ENCODE data around the gene TMPRSS11F. TPM values are rescaled to one million over a fixed set of nuclear protein-coding genes. Genes with fewer than 3 reads are reported as not detected.

Gene TMPRSS11F
- total RNA-seq, 1 experiment from 2014 or later, result not detected

- WGBS (ENCODE audit: extremely low coverage, insufficient read length, low lambda C conversion rate), result no CpG with 5 or more reads among the region's 2 CpGs
- Histone ChIP-seq H3K14ac (ENCODE audit: insufficient read depth, low read length) (no peak overlapping the region), H4K8ac (replicated peaks; ENCODE audit: insufficient read length, low read depth, low read length) (no peak overlapping the region), H4K91ac (ENCODE audit: insufficient read length, low read depth, low read length) (no peak overlapping the region), H3K9ac (ENCODE audit: extremely low read depth, insufficient read length, low read length) (no peak overlapping the region), H3K79me1 (ENCODE audit: insufficient read depth, low read depth, low read length, poor library complexity, severe bottlenecking) (no peaks in the 10 kb centered on the region), H3T11ph (ENCODE audit: low read length) (no peak overlapping the region), H2BK20ac (ENCODE audit: low read depth, low read length, poor library complexity, severe bottlenecking) (no peak overlapping the region), H2BK5ac (ENCODE audit: insufficient read length, low read length) (no peak overlapping the region), H2BK120ac (ENCODE audit: low read depth, low read length, poor library complexity, severe bottlenecking) (no peak overlapping the region), H3K79me2 (ENCODE audit: insufficient read depth, low read length) (no peaks in the 10 kb centered on the region), H3K23ac (ENCODE audit: insufficient read length, low read depth, low read length) (no peak overlapping the region), H4K5ac (ENCODE audit: insufficient read length, low read depth, low read length) (no peak overlapping the region), H3K9me3 (ENCODE audit: control insufficient read depth, low read depth, low read length) (no peaks in the 10 kb centered on the region), H2BK12ac (ENCODE audit: insufficient read length, low read depth, low read length) (no peak overlapping the region), H3K23me2 (ENCODE audit: insufficient read length, low read depth, low read length, poor library complexity, severe bottlenecking) (no peaks in the 10 kb centered on the region), H3K4ac (ENCODE audit: low read depth, low read length) (no peak overlapping the region), H3K4me1 (ENCODE audit: insufficient read depth, low read length) (peaks cover 4% of the 10 kb centered on the region; the same call in 1 of the 2 replicates), H2AFZ (ENCODE audit: low read length) (no peak overlapping the region), H3K27ac (ENCODE audit: insufficient read length, low read depth, low read length) (no peak overlapping the region), H3K27me3 (ENCODE audit: insufficient read depth, low read length) (no peaks in the 10 kb centered on the region), H3K18ac (ENCODE audit: insufficient read length, low read depth, low read length) (no peak overlapping the region), H2AK5ac (ENCODE audit: insufficient read length, low read length) (no peak overlapping the region), H3K56ac (ENCODE audit: insufficient read length, low read depth, low read length) (no peak overlapping the region), H3K4me2 (ENCODE audit: insufficient read depth, insufficient read length, low read length) (no peak overlapping the region), H2BK15ac (ENCODE audit: low read depth, low read length) (no peak overlapping the region), H4K20me1 (ENCODE audit: control insufficient read depth, insufficient read depth, insufficient read length) (no peaks in the 10 kb centered on the region)
- DNase-seq, result no peak
- H3K27me3 Mint-ChIP-seq (ENCODE audit: low read depth), result no peaks in the 10 kb centered on the region
- H3K4me1 Mint-ChIP-seq, result peaks cover 6 to 9% of the 10 kb centered on the region in 2 experiments
- H3K9me3 Mint-ChIP-seq, result peaks cover 0 to 19% of the 10 kb centered on the region in 2 experiments; a peak in 3 of 5 replicates
- no peak overlapping the region for H3K4me3 Mint-ChIP-seq
- TF ChIP-seq, protein P1, sequence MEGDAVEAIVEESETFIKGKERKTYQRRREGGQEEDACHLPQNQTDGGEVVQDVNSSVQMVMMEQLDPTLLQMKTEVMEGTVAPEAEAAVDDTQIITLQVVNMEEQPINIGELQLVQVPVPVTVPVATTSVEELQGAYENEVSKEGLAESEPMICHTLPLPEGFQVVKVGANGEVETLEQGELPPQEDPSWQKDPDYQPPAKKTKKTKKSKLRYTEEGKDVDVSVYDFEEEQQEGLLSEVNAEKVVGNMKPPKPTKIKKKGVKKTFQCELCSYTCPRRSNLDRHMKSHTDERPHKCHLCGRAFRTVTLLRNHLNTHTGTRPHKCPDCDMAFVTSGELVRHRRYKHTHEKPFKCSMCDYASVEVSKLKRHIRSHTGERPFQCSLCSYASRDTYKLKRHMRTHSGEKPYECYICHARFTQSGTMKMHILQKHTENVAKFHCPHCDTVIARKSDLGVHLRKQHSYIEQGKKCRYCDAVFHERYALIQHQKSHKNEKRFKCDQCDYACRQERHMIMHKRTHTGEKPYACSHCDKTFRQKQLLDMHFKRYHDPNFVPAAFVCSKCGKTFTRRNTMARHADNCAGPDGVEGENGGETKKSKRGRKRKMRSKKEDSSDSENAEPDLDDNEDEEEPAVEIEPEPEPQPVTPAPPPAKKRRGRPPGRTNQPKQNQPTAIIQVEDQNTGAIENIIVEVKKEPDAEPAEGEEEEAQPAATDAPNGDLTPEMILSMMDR (conservative IDR thresholded peaks at IDR 0.05), result no peak
- H3K27ac Mint-ChIP-seq, result no peak overlapping the region
- peaks cover 0 to 7% (median 0%) of the 10 kb centered on the region in 3 experiments; a peak in 4 of 7 replicates for H3K36me3 Mint-ChIP-seq (ENCODE audit: insufficient read depth in 1 of 3, low read depth in 3 of 3)
These were observed 2.7 kb upstream of the TMPRSS11F start for GRCh38 chr4:68132342-68132741.
